HL-60/S4 treated with phorbol 12-myristate 13-acetate at 8.2 ng/mL for 4 days and 3 days (cell line): Measurements from ENCODE around the gene FUT7.
"Not testable (repeated sequence)": the region's sequence is repeated elsewhere in the genome, so short reads cannot be mapped to it uniquely, and the experiment has no call there.

Experiments
- in situ Hi-C: fragments of 300-500 bp; cut with MboI; formaldehyde crosslinking; loops from 2 replicates; pipeline ENCODE4 v1.15.0; 2022; ENCODE audit warnings: low sequenced_read_pairs

Gene FUT7

DNA sequence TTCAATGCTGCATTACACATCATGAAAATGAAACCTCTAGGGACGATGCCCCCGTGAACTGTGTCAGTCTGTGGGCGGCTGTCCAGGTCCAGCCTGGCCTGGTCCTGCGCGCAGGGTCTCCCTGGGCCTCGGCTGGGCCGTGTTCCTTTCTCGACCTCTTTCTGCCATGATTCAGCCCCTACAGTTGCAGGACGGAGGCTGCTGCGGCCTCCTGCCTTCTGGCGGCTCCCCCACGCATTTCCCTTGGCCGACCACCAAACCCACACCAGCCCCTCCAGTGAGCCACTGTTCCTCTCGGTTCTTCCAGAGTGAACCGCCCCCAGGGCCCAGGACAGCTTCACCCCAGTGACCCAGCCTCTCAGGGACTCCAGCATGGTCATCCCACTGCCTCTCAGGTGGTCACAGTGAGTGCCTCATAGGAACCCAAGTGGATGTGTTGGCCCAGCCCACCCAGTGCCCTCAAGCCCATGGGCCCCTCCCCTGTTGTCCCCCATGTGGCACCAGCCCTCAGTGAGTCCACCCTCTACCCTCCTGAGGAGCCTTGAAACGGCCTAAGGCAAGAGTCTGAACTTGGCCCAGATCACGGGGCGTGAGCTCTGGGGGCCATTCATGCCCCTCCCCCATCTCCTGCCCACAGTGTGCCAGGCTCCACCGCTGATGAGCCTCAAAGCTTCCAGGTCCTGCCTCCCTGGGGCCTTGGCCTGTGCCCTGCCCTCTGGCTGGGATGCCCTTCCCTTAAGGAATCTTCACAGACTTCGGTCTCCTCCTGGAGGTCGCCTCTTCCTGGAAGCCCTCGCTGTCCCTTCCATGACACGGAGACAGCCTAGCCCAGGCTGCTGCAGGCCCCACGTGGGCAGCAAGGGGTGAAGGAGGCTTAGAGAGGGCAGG, 25.5 kb downstream of the FUT7 start:
- in situ Hi-C loops: no loop called here

DNA sequence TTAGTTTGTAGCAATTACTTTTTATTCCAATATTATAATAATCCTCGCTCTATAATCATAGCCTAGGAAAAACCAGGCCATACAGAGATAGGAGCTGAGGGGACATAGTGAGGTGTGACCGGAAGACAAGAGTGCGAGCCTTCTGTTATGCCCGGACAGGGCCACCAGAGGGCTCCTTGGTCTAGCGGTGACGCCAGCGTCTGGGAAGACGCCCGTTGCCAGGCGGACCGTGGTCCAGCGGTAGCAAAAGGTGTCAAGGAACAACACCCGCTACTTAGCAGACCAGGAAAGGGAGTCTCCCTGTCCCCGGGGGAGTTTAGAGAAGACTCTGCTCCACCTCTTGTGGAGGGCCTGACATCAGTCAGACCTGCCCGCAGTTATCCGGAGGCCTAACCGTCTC, 27.6 kb downstream of the FUT7 start:
- in situ Hi-C loops: not testable (repeated sequence)

DNA sequence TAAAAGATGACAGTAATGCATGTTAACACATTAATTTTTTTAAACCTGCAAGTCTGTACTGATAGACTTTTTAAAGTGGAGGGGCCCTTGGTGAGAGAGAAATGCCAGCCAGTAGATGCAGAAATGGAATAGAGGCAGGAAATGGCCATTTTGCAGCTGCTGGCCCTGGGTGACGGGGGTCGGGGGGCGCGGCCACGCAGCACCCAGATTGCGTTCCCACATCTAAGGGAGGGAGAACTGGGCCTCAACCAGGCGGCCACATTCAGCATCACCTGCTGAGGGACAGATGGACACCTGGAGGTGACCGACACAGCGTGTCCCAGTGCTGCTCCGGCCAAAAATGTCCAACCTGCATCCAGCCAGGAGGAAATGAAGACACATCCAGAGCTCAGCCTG, 29.2 kb downstream of the FUT7 start:
- in situ Hi-C loops: no loop called here

DNA sequence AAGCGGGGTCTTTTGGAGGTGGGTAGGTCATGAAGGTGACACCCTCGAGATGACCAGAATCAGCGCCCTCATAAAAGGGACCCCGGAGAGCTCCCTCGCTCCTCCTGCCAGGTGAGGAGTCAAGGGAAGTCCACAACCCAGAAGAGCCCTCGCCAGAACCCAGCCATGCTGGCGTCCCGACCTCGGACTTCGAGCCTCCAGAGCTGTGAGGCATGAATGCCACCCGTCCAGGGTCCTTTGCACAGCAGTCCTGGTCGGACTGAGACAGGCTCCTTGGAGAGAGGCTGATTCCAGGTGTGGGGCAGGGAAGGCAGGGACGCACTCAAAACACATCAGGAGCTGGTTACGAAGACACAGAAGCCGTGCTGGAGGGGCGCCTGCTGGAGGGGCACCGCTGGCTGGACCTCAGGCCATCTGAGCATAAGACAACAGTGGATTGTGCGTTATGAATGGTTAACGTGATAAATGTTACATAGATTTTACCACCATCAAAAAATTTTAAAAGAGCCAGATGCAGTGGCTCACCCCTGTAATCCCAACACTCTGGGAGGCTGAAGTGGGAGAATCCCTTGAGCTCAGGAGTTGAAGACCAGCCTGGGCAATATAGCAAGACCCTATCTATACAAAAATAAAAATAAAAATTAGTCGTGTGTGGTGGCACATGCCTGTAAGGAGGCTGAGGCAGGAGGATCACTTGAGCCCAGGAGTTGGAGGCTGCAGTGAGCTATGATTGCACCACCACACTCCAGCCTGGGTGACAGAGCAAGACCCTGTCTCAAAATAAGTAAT, 29.8 kb downstream of the FUT7 start:
- in situ Hi-C loops: no loop called here

DNA sequence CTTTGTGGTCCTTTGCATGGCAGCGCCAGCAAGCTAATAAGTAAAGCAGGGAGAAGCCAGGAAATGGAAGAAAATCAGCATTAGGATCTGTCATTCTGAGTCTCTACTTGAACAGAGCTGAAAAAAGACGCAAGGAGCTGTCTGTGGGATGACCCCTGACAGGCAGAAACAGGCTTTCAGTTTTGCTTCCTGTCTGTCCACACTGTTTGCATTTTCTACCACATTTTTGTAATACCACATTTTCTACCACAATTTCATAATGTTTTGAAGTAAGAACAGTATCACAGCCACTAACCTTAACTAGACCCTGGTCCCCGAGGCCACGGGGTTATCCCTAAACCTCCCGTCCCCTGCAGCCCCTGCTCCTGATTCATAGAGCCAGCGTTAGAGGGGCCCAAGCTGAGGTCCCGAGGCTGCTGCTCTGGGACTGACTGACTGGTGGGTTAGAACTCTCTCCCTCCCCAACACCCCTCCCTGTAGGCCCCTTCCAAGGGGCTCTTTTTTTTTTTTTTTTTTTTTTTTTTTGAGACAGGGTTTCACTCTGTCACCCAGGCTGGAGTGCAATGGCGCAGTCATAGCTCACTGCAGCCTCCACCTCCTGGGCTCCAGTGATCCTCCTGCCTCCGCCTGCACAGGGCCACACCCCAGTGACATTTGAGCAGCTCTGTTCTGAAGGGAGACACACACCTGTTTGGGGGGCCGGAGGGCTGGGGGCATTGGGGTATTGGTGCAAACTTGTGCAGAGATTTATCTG, 31.5 kb downstream of the FUT7 start:
- in situ Hi-C loops: no loop called here

DNA sequence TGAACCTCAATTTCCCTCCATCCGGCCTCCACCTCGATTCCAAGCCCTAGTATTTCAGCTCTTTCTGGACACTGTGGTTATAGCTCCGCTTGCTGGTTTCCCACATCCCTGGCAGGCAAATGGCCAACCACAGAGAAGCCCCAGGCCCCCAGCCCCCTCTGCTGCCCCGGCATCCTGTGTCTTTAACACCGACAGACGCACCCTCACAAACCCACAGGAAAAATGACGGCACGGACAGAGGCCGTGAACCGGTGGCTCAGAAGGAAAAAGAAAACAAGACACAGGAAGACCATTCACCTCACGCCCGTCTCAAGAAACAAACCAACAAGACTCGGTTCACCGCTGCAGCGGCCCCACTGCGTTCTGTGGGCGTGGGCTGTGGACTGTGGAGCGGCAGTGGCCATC, 34.1 kb downstream of the FUT7 start:
- in situ Hi-C loops: no loop called here

DNA sequence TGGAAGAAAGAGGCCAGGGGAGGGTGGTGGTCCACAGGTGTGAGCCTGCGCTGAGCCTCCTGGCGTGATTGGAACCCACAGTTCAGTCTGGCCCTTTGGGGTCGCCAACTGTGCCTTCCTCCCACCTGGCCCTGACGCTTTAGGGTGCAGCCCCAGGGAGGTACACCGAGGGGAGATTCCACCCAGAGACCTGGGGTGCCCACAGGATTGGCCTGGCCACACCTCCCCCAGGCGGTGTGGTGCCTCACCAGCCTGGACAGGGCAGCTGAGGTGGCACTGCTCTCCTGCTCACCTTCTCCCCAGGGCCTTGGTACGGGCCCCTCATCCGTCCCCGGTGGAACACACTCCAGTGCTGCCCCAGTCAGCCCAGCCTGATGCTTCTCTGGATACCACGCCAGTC, 34.5 kb downstream of the FUT7 start:
- in situ Hi-C loops: no loop called here

DNA sequence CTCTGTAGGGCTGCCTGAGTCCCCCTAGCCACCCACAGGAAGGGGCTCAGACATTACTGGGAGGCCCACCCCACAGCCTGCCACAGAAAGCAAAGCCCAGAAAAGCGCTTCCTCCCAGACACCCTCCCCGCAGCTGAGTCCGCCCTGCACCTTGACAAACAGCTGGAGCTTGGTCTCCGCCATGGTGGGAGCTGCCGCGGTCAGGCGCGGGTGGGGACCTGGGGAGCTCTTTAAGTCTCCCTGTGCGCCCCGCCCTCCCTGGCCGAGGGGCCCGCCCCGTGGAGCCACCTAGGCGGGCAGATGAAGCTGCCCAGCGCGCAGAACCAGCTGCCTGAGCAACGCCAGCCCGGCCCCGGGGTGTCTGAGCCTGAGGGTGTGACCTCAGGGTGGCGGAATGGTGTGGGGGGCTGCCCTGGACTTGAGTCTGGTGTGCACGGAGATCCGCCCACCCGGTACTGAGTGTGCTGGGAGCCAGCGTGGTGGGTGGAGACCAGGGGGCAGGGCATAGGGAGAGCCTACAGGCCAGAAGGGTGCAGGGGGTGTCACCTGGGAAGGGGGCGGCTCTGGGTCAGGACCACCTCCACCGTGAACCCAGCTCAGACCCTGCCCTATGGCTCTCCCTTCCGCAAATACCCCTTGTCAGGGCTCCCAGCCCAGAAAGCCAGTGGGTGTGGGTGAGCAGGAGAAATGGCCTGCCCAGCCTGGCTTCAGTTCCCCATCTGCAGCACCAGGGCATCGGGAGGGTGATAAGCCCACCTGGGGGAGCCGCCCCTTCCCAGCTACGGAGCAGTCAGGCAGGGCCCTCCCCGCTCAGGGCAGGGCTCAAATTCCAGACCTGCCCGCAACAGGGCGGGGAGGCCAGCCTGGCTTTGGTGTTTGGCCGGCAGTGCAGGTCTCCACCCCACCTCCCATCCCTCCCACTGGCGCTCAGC, 35.3 kb downstream of the FUT7 start, which contains the start of gene CLIC3:
Gene CLIC3, minus strand, starts transcription at position 208 of the 932 bp plus-strand sequence. Its CDS starts 25 bp downstream, at position 183.
- in situ Hi-C loops: no loop called here

DNA sequence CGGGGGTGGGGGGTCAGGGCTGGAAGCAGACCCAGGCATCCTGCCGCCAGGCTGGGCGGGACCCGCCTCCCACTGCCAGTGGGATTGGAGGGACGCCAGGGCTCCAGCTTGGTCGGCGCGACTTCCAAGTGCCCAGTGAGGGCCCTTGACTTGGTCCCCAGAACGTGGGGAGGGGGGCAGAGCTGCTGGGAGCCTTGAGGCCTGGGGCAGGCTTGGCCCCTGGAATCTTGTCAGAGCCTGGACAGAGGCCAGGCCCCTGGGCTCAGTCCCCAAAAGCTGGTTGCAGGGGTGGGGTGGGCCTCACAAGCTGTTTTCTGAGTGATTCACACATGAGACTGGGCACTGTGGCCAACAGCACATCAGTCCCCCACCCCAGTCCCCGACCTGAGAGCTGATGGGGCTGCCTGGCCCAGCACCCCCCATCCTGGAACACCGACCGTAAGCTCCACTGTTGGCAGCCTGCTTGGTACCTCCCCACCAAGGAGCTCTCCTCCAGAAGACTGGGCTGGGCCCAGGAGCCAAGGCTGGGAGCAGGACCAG, 36.0 kb downstream of the FUT7 start:
- in situ Hi-C loops: no loop called here

DNA sequence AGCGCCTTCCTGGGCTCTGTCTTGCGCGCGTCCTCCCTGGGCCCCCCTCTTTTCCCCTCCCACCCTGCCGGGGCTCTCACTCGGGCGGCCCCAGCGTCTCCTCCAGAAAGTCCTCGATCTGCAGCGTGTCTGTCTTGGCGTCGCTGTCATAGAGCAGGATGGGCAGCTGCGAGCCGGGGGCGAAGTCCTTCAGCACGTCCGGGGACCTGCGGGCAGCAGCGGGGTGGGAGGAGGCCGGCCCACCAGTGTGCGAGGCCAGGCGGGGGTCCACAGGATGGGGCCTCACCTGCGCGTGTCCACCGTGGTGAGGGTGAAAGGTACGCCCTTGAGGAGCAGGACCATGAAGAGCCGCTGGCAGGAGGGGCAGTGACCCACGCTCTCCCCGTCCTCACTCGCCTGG, 36.5 kb downstream of the FUT7 start:
- in situ Hi-C loops: no loop called here

DNA sequence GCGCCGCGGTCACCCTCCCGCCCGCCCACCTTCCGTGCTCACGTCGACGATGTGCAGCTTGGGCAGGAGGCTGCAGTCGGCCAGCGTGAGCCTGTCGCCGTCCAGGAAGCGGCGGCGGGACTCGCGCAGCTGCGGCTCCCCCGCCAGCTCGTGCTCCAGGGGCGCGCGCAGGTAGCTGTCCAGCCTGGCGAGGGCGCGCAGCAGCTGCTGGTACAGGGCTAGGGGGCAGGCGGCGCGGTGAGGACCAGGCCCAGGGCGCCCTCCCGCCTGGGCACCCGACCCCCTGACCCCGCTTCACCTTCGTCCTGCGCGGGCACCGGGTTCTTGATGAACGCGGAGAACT, 37.0 kb downstream of the FUT7 start:
- in situ Hi-C loops: no loop called here

DNA sequence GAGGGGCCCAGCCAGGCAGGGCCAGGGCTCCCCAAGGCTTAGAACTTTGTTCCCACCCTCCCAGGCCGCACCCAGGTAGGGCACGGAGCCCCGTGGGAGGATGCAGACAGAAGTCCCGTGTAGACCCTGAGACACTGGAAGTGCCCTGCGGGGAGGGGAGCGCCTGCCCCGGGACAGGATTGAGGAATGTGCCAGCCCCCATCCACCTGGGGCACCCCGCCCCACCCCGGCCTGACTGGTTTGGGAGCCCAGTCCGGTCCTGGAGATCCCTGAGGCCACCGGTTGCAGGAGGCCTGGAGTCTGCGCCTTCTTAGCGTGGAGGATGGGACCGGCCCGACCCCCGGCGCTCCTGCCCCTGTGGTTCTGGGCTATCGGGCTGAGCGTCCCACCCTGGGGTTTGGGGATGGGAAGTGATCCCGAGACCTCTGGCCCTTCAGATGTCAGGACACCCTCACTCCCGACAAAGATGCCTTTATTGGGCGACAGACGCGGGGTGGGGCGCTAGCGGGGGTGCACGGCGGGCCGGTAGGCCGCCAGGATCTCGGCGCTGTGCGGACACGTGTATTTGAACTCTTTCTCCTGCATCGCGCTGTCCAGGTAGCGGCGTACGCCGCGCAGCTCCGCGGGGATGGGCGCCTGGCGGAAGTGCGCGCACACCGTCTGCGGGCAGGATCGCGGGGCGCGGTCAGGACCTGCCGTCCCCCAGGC, 37.6 kb downstream of the FUT7 start:
- in situ Hi-C loops: no loop called here

DNA sequence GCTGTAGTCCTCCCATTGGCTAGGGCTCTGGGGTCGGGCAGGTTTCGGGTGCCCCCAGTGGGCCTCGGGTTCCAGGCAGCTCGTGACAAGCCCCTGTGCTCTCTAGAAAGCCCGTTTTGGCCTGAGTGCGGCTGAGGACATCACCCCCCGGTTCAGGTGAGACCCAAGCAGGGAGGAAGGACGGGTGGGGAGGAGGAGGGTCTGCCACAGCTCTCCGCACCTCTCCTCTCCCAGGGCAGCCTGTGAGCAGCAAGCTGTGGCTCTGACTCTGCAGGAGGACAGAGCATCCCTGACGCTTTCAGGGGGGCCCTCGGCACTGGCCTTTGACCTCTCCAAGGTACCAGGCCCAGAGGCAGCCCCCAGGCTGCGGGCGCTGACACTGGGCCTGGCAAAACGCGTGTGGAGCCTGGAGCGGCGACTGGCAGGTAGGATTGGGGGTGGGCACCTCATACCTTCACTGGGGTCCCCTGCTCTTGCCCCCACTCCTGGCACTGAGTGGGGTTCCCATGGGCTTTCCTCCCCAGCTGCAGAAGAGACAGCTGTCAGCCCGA, 39.0 kb downstream of the FUT7 start:
- in situ Hi-C loops: no loop called here

DNA sequence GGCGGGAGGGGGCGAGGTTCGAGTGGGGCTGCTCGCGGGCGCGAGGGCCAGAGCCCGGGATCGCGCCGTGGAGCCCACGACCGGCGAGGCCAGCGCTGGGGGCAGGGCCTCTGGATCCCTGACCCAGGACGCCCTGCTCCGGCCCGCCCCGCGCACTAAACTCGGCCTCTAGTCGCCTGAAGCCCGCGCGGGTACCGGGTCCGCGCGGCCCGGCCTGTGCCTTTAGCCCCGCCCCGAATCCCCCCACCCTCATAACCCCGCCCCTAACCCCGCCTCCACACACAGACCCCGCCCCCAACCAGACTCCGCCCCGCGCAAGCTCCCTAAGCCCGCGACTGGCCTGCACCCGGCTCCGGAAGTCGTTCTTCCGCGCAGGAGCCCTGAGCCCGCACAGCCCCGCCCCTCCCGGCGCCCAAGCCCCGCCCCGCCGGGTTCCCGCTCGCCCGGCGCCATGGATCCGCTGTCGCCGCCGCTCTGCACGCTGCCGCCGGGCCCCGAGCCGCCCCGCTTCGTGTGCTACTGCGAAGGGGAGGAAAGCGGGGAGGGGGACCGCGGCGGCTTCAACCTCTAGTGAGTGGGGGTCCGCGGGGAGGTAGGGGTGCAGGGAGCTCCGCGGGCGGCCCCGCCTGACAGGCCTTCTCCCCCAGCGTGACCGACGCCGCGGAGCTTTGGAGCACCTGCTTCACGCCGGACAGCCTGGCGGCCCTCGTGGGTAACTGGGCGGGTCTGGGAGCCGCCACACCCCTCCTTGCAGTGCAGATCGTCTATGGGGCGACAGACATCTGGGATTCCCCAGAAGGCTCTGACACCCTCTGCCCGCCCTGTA, 39.7 kb downstream of the FUT7 start, which contains the start of gene PAXX:
Gene PAXX, plus strand, starts transcription at position 430 of the 826 bp plus-strand sequence. Its CDS starts 22 bp downstream, at position 452.
- in situ Hi-C loops: no loop called here

DNA sequence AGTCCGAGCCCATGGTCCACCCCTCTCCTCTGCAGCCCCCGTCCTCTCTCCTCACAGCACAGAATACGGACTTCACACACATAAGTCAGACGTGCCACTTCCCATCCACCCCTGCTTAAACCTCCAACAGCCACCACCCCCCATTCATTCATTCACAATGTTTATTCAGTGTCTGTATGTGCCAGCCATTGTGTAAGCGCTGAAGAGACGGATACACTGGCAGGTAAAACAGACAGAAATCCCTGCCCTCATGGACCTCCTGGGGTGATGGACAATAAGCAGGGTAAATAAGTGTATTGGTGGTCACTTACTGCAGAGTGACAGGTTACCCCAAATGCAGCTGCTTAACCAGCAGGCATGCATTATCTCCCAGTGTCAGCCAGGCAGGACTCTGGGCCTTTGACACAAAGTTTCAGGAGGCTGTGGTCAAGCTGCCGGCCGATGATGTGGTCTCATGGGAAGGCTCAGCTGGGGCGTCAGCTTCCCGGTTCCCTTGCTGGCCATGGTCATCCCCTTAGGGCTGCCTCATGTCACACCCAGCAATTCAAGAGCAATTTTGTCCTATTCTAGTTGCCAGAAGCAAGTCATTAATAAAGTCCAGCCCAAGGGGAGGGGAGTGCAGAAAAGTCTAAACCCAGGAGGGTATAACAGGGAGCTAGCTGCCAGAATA, 41.5 kb downstream of the FUT7 start:
- in situ Hi-C loops: no loop called here

DNA sequence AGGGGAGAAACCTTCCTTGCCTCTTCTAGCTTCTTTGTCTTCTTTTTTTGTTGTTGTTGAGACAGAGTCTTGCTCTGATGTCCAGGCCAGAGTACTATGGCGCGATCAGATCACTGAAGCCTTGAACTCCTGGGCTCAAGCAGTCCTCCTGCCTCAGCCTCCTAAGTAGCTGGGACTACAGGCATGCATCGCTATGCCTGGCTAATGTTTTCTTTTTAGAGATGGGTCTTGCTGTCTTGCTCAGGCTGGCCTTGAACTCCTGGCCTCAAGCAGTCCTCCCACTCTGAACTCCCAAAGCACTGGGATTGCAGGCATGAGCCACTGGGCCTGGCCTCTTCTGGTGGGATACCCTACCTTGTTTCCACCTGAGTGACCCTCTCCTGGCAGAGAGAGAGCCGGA, 43.0 kb downstream of the FUT7 start:
- in situ Hi-C loops: no loop called here

DNA sequence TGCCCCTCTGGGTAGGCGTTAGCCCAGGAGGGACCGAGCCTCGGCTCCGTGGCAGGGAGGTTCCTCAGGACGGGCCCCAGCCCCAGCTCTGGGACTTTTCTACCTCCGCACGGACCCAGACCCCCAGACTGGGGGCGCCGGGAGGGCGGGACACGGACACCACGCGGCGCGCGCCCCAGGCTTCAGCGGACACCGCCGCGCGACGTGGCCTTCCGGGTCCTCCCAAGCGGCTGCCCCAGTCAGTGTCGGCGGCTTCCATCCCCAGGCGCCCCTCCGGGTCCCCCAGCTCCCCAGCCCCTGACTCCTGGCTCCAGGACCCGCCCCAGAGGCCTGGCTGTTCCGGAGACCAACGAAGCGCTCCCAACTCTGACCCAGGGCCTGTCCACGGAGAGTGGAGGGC, 46.0 kb downstream of the FUT7 start:
- in situ Hi-C loops: no loop called here
